ENCODE measurements around the gene DAP.

Gene DAP

DNA sequence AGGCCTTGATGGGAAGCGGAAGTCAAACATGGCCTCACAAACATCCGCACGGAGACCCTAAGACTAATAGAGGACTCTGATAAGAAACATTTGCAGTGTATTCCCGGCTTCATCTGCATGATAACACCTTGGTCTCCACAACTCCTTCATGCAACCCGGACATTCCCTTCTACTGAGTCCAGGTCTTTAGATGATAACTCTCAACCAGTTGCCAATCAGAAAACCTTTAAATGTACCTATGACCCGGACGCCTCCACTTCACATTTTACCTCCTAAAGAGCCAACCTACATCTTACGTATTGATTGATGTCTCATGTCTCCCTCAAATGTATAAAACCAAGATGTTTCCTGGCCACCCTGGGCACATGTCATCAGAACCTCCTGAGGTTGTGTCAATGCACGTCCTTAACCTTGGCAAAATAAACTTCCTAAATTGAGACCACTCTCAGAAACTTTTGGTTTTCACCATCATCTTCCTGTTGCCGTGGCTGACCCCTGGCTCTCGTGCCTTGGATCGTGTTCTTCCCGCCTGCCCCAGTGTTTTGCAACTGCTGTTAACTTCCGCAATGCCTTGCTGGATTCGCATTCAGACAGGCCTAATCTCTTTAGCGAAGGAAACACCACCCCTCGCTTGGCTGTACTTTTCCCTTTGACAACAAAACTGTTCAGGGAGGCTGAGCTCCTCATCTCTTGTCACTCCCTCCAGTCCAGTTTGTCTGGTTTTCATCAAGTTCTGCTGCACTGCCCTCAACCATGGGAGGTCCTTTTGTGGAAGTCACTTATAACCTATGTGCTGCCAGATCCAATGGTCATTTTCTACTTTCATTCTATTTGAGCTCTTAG lies 1.1 kb upstream of the DAP start:
- in situ Hi-C loops (cut with MboI; ENCODE audit: low sequenced_read_pairs), result no loop called here

DNA sequence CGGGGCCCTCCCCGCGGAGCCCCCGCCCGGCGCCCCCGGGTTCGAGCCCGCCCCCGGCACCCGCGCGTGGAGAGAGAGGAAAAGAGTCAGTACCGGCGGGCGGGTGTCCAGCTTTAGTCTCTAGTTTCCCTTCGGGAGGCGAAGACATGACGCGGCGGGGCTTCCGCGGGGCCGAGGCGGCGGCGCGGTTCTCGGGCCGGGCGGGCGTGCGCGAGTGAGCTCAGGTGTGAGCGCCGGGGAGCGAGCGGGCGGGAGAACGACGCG lies 181 bp downstream of the DAP start:
- in situ Hi-C loops (cut with MboI; ENCODE audit: low sequenced_read_pairs), result no loop called here

DNA sequence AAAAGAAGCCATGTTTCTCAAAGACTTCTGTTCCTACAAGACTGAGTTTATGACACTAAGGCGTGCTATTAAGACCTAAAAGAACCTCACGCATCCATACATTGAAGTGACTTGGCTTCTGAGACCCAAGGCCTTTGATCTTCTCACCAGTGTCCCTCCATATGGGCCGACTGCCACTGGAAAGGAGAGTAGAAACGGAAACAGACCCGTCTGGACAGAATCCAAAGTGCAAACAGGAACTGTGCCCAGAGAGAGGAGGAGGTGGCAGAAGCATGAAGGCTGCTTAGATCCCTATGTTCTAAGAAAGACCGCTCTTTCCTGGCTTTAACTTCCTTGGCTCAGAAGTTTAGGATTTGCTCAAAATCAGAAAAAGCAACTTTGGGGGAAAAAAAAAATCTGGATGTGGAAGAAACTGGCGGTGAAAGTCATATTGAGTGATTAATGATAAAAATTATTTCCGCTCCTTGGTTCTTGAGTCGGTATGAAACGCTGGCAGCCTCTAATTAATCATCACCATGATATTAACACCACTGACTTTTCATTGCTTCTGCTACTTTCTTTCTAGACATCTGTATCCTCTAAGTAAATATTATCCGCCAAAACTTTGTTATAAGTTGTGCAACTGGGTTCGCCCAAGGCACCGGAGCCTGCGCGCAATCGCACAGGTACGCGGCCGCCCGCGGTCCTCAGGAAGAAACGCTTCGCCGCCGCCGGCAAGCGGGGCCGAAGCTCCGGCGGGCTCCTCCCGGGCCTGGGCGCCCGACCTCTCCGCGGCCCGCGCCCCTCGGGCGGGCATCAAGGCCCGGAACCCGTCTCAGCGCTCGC lies 726 bp downstream of the DAP start:
- in situ Hi-C loops (cut with MboI; ENCODE audit: low sequenced_read_pairs), result no loop called here

DNA sequence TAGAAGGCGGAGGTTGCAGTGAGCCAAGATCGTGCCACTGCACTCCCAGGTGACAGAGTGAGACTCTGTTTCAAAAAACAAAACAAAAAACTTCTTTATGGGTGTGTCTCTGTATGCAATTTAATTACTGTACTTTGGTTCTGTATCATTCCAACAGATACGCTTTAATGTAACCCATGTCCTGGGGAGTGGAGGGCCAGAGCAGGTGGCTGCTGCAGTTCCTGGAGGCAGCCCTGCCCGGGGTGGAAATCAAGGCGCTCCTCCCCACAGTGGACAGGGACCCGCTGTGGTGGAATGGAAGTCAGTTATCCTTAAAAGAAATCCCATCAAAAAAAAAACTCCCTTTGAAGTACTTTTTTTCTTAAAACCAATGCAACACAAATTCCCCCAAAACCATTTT lies 1.9 kb downstream of the DAP start:
- in situ Hi-C loops (cut with MboI; ENCODE audit: low sequenced_read_pairs), result no loop called here

DNA sequence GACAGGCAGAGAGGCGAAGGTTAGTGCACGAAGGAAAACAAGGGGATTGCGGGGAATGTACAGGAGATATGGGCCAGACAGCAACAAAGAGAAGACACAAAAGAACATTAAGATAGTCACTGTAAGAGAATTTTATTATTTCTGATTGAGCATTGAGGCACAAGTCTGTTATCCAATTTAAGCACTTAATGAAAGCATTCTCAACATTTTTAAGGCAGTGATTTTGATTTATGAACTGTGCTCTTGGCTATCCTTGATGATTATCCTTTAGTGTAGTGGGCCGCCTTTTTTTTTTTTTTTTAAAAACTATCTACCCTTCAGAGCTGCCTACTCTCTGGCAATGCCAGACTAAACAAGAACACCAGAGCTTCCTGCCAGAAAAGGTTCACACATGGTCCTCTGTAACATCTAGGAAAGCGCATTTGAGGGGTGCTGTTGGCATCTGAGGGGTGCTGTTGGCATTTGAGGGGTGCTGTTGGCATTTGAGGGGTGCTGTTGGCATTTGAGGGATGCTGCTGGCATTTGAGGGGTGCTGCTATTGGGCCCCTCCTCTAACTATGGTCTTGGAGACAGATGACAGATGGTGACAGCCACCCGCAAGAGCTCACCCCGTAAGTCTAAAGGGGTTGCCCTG lies 3.0 kb downstream of the DAP start:
- in situ Hi-C loops (cut with MboI; ENCODE audit: low sequenced_read_pairs), result no loop called here

DNA sequence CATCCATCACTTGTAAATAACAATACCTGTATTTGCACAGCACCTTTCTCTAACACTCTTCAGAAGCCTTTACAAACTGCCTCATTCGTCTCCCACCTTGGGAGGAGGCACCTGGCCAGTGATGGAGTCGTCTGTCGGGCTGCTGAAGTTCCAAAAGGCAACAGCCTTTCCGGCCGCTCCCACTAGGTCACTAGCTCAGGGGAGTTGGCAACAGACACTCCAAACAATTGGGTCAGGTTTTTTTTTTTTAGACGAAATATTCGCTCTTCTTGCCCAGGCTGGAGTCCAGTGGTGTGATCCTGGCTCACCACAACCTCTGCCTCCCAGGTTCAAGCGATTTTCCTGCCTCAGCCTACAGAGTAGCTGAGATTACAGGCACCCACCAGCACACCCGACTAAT lies 4.0 kb downstream of the DAP start:
- in situ Hi-C loops (cut with MboI; ENCODE audit: low sequenced_read_pairs), result no loop called here

DNA sequence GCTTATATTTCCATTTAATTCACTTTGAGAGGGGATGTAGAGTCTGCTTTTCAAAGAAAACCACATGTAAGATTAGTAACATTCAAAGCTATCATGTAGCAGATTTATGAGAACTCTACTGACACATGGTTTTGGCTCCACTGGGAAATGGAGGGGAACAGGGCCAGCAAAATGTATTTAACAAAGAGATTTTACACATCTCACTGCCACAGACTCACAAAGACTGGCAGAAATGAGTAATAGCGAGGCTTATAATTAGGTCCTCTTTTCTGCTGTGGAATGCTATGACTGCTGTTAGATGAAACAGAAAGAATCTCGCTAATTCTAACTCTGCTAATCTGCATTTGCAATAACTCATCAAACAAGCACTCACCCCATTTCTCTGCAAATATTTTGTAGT lies 4.5 kb downstream of the DAP start:
- in situ Hi-C loops (cut with MboI; ENCODE audit: low sequenced_read_pairs), result no loop called here

DNA sequence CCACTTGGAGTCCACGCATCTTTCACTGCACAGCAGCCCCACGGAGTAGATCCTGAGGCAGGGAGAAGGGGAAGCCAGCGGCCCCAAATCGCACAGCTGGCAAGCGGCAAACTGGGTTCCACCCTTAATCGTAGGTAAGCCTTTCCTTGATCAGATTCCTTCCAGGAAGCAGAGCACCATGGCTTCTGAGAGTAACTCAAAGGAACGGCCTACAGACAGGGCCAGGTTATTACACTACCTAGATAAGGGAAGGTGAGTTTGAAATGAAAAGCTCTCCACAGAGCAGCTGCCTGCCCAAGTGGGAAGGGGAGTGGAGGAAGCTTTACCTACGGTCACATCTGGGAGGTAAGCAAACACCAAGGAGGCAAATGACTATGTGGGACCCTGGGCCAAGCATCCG lies 7.9 kb downstream of the DAP start:
- in situ Hi-C loops (cut with MboI; ENCODE audit: low sequenced_read_pairs), result no loop called here

DNA sequence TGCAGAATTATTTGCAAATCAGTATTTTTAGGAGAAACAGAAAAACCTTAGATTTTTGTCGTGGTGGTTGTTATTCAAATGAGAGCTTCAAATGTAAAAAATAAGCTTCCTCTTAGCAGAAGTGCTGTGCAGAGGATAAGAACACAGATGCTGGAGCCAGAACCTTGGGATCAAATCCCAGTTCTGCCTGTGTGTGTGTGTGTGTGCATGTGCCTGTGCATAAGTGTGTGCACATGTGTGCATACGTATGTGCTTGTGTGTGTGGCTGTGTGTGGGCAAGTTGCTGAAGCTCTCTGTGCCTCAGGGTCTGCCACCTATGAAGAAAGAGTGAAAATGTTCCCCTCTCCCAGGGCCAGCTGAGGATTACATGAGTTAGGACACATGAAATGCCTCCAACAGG lies 8.6 kb downstream of the DAP start:
- in situ Hi-C loops (cut with MboI; ENCODE audit: low sequenced_read_pairs), result no loop called here

DNA sequence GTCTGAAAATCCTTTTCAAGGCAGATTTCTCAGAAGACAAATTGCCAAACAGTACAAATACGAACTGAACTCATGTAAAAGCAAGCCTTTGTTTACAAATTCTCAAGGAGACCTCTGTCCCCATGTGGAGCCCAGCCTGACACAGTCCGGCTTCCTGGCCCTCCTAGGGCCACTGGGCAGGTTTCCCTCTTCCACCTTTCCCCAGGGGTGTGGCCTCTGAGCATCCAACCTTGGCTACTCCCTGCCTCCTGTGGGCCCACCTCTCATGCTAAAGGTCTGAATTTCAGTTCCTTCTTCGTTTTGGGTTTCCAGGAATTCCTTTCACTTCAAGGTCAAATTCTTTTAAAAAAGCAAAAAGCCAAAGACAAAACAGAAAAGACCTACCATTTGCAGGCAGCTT lies 10.1 kb downstream of the DAP start:
- in situ Hi-C loops (cut with MboI; ENCODE audit: low sequenced_read_pairs), result no loop called here

DNA sequence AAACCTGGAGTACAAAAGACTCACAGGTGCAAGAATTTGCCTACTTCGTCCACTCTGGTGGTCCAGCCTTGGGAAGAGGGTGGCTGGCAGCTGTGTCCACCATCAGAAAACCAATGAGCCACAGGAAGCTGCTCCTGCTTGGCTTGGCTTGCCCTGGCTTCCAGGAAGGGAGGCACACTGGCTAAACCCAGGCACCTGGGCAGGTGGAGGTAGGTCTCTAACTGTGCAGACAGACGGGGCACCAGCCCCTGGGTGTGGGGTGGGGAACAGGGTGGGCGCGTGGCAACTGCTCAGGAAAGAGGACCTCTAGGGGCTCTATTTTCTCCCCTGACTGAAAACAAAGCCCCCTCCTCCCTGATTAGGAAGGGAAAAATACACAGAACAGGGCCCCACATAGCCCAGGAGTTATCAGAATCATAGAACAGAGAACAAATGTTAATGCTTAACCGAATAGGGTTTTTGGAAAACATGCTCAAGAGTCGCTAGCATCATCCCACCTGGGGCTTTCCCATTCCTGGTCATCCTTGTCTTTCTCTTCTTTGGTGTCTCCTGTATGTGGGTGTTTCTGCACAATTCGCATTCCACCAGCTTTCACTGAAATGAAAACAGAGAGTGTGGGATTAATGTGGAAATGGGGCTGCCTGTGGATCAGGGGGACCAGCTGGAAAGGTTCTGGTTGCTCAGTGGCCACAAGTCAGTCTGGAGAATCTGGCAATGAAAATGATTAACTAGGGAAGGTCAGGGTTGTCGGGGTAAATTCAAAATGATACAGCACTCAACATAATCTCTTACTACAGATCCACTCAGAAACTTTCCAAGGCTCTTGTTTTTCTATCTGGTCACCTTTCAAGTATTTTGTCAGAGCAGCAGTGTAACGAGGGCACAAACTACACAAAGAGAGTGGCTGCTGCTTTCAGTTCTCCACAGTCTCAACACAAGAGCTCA lies 13.1 kb downstream of the DAP start:
- in situ Hi-C loops (cut with MboI; ENCODE audit: low sequenced_read_pairs), result no loop called here

DNA sequence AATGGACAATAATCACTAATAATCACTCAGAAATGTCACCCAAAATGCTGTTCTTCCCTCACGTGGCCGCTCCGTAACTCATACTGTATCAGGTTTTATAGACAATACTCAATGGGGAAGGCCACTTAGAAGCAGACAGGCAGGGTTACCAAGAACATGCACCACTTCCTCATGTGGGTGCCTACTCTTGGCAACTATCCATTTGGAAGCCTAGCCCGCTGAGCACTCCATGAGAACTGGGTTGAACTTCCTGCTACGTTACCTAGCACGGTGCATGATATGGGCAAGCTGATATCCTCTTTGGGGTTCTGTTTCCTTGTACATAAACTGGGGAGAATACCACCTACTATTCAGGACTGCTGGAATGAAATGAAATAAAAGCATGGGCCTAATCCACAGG lies 14.3 kb downstream of the DAP start:
- in situ Hi-C loops (cut with MboI; ENCODE audit: low sequenced_read_pairs), result no loop called here

DNA sequence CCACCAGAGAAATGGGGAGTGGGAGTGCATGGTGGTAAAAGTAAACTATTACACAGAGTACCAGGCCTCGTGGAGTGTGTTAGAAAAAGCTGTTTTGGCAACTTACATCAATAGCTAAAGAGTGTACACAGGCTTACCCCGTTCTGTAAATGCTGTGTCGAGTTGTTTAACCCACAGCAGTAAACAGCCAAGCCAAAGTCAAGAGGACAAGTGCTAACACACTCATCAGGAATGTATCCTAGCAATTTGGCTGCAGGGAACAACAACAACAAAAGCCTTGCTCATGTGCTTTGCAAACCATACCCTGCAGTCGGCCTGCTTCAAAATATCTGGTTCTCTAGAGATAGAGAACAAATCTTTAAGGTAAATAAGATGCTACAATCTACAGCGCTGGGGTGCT lies 15.9 kb downstream of the DAP start:
- in situ Hi-C loops (cut with MboI; ENCODE audit: low sequenced_read_pairs), result no loop called here

DNA sequence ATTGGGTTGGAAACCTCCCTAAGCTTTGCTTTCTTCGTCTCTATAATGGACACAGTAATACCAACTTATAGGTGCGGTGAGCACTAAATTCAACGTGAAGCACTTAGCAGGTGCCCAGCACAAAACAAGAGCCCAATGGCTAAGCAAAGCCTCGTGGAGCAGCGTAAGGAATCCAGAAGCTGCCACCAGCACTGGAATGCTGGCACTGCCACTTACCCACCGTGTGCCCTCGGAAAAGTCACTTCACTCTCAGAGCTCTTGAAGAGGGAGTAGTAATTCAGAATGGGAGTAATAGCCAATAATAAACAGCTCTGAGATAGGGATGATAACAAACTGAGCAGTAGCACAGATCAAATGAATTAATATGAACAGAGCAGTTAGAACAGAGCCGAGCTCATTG lies 16.4 kb downstream of the DAP start:
- in situ Hi-C loops (cut with MboI; ENCODE audit: low sequenced_read_pairs), result no loop called here

DNA sequence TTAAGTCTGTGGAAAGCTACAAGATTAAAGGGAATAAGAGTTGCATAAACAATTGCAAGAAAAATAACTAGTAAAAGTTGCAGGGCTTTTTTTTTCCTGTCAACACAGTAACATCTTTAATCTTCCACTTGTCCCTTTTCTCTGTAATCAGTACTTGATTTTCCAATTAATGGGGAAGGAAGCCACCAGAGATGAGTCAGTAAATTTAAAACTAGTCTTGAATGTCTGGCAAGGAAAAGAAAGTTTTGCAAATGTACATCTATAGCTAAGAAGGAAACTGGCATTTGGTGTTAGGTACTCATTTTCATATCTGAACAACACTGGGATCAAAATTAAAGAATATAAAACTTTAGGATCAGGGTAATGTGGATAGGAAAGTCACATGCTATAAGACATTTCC lies 17.1 kb downstream of the DAP start:
- in situ Hi-C loops (cut with MboI; ENCODE audit: low sequenced_read_pairs), result no loop called here

DNA sequence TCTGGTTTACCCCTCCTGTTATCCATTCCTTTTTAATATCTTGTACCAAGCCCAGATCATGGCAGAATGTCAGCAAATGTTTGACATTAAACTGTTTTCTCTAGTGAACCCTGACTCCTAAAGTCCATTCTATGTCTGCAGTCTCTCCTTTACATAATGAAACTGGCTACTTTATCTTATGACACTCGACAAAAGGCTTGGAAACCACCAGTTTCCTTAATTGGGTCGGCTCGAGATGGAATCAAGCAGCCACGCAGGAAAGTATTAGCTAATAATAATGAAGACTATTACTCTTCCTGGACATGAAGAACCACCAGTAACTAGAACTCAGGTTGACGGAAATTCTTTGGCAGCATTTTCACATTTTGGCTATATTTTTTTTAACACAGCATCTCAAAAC lies 17.5 kb downstream of the DAP start:
- in situ Hi-C loops (cut with MboI; ENCODE audit: low sequenced_read_pairs), result no loop called here

DNA sequence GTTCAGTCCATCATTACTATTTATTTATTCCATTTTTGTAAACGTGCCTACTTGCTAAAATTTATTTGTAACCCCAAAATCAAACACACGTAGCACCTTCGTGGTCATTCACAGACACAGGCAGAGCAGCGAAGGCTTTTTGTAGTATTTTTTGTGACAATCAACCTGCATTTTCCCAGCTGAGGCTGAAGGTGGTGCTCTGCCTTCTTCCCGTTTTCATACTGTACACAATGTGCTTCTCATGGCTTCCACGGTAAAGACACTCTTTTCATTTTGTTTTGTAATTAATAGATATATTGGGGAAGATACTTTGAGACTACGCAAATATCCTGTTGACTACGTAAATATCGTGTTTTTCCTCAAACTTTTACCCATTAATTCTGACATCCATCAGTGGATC lies 19.4 kb downstream of the DAP start:
- in situ Hi-C loops (cut with MboI; ENCODE audit: low sequenced_read_pairs), result no loop called here

DNA sequence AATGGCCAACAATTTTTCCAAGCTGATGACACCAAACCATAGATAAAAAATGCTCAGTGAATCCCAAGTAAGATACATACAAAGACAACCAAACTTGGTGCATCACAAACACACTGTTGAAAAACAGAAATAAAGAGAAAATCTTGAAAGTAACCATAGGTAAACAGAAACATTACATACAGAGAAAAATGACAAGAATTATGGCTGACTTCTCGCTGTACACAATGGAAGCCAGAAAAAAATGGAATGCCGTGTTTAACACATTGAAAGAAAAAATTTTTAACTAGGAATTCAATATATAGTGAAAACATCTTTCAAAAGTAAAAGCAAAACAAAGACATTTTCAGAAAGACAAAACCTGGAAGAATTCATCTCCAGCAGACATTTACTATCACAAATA lies 20.6 kb downstream of the DAP start:
- in situ Hi-C loops (cut with MboI; ENCODE audit: low sequenced_read_pairs), result no loop called here

DNA sequence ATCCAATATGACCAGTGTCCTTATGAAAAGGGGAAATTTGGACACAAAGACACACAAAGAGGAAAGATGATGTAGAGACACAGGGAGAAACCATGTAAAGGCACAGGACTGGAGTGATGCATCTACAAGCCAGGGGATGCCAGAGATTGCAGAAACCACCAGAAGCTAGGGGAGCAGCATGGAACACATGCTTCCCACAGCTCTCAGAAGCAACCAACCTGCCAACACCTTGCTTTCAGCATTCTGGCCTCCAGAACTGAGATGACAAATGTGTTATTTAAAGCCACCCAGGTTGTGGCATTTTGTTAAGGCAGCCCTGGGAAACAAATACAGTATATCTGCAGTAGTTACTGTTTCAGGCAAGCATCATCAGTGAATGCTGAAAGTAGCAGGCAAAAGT lies 23.2 kb downstream of the DAP start:
- in situ Hi-C loops (cut with MboI; ENCODE audit: low sequenced_read_pairs), result no loop called here

DNA sequence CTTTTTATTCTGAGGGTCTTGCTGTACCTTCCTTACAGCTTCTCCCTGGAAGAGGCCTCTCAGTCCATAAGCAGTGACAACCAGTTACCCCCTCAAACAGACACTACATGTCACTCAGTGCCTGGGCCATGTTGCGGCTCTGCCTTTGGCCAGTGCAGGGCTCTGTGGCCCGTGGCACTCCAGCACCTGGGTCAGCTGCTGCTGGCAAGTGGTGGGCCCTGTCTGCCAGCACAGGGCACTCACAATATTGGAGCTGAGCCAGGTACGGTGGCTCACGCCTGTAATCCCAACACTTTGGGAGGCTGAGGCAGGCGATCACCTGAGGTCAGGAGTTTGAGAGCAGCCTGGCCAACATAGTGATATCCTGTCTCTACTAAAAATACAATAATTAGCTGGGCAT lies 24.2 kb downstream of the DAP start:
- in situ Hi-C loops (cut with MboI; ENCODE audit: low sequenced_read_pairs), result no loop called here

DNA sequence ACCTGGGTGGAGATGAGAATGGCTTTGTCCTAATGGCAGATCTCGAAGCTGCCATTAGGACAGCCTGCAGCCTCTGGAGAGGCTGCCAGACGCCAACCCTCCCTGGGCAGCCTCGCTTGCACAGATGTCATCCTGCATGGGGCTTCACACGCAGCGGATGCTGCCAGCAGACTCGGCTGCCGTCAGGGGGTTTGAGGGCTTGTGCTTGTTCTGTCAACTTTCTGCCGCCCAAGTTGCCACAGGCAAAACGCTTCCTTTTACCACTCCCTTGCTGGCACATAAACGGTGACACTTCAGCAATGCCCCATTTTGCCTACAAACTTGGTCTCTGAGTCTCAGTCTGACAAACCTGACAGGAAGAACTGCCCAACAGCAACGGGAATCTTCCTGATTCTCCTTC lies 24.7 kb downstream of the DAP start:
- in situ Hi-C loops (cut with MboI; ENCODE audit: low sequenced_read_pairs), result no loop called here
